LNCaP clone FGC (cell line): ENCODE data around the gene SUN1.

Experiments
- DNase-seq: peaks from one replicate; pipeline ENCODE4 v3.0.0-alpha.2; 2011; ENCODE audit warnings: low read depth
- H3K4me3 ChIP-seq: 2 replicates; pipeline ENCODE4 v1.5.1; 2011; ENCODE audit warnings: mild to moderate bottlenecking, low read depth, low read length, control low read depth
- CTCF ChIP-seq: IDR thresholded peaks from 2 replicates; pipeline ENCODE4 v1.5.1; 2012; ENCODE audit warnings: mild to moderate bottlenecking; ENCODE audit not compliant: control insufficient read depth, insufficient read depth; ENCODE audit errors: extremely low read depth

Gene SUN1

GRCh38 chr7:822692-823276 lies 9.5 kb upstream of the SUN1 start:
- TF ChIP-seq CTCF, result peak; percentile 3; the same call in 1 of the 2 replicates
- no peak for DNase-seq

DNA sequence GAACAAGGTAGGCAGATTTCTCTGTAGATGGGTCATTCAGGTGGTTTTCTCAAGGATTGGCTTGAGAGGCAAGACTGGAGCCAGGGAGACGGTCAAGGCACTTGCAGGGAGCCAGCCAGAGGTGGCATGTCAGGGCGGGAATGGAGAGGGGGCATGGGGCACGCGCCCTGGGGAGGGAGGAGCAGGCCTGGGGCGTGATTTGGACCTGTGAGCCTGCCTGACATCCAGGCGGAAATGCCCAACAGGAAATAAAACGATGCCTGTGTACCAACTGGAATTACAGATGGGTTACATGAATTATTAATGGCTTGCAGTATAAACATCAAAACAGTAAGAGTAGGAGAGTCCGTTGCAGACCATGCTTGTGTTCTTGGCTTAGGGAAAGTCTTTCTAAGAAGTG lies 8.6 kb upstream of the SUN1 start:
- no peak for DNase-seq
- no peak overlapping the region for H3K4me3 ChIP-seq
- no peak for TF ChIP-seq CTCF

More at GRCh38 chr7:822692-823276, 9.5 kb upstream of the SUN1 start:
- no peak overlapping the region for H3K4me3 ChIP-seq

DNA sequence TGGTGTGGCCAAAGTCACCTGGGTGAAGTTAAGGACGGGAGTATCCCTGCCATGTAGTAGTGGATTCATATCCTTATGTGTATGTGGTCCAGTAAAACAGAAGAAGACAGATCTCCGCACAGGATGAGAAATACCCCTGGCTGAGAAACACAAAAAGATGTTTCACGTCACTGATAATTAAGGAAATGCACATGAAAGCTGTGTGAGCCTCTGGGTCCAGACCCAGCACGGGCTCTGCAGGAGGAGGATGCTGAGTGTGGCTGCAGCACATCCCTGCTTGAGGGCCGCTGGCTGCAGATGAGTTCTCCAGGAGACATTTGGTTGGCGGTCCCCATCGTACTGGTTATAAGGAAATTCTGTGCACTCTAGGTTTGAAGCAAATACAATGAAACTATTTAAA lies 8.2 kb upstream of the SUN1 start:
- DNase-seq, result no peak
- H3K4me3 ChIP-seq, result no peak overlapping the region
- no peak for TF ChIP-seq CTCF

DNA sequence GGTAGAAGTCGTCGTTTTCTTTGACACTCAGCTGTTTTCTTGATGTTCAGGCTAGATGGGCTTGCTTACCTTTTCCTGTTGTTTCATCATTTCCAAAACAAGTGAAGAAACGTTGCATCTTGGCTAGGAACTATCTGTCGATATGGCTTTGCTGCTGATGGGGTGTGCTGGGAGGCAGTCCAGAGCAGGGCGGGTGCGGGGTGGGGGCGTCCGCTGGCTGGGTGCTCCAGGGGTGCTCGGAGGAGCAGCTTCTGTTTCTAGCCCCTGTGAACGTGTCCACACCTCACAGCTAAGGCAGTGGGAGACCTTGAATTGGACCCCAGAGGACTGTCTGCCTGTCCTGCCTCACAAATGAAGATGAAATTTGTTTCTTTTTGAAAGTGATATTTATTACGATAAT lies 7.6 kb upstream of the SUN1 start:
- DNase-seq, result no peak
- no peak for TF ChIP-seq CTCF

DNA sequence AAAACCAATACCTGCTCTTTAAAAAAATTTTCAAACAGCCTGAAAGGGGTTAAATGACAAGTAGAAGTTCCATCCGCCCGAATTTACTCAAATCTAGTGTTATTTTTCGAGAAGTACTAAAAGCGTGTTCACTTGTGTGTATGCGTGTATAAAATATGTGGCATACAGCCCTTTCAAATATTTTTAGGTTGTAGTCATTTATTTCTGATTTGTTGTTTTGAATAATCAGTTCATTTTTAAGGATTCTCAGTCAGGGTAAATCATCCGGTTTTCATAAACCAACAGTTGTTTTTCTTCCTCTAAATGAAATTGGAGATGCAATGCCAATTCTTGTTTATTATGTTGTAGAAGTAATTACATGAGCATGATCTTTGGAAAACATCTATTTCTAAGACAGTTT lies 6.9 kb upstream of the SUN1 start:
- no peak overlapping the region for H3K4me3 ChIP-seq
- DNase-seq, result no peak
- no peak for TF ChIP-seq CTCF

More for the DNA sequence above, 7.6 kb upstream of the SUN1 start:
- H3K4me3 ChIP-seq, result no peak overlapping the region

GRCh38 chr7:826230-826917 lies 5.9 kb upstream of the SUN1 start:
- TF ChIP-seq CTCF, result no peak
- no peak overlapping the region for H3K4me3 ChIP-seq
- no peak for DNase-seq
